IMR-90 (cell line): Measurements from ENCODE around the gene BPIFB2.

Experiments used
- CTCF ChIP-seq: conservative IDR thresholded peaks from 2 replicates; pipeline ENCODE4 v1.5.1; 2012; ENCODE audit warnings: mild to moderate bottlenecking, low read depth, low read length, improper control_type of control experiment
- POLR2A ChIP-seq: IDR thresholded peaks from 2 replicates; pipeline ENCODE4 v1.6.1; 2012; ENCODE audit warnings: mild to moderate bottlenecking, low read depth, low read length
- SMC3 ChIP-seq: fragments of 150-350 bp; IDR thresholded peaks from 2 replicates; pipeline ENCODE4 v1.6.1; 2016; ENCODE audit warnings: low read depth, mild to moderate bottlenecking, antibody characterized with exemption, low read length, moderate library complexity

- no peak for TF ChIP-seq CTCF
- TF ChIP-seq POLR2A: no peak
- no peak for TF ChIP-seq SMC3
Measured at GRCh38 chr20:33037456-33037855, 30.0 kb downstream of the BPIFB2 start.
